GM12875 (cell line): ENCODE data around the gene SEMA5A.
"Not testable (repeated sequence)": the region's sequence is repeated elsewhere in the genome, so short reads cannot be mapped to it uniquely, and the experiment has no call there.

Experiments used
- H3K4me3 ChIP-seq: one replicate; pipeline ENCODE4 v1.5.1; 2011; ENCODE audit warnings: low read depth, low read length, control low read depth
- CTCF ChIP-seq: IDR thresholded peaks from 2 replicates; pipeline ENCODE4 v1.5.1; 2011; ENCODE audit warnings: low read depth, mild to moderate bottlenecking, control low read depth, inconsistent platforms, low read length, moderate library complexity, borderline replicate concordance; ENCODE audit not compliant: insufficient read depth

Gene SEMA5A

GRCh38 chr5:9411142-9411541, 134.7 kb downstream of the SEMA5A start:
- TF ChIP-seq CTCF, result no peak
- H3K4me3 ChIP-seq, result no peak overlapping the region

- no peak for TF ChIP-seq CTCF
These were observed 136.4 kb downstream of the SEMA5A start for GRCh38 chr5:9409413-9409960.

GRCh38 chr5:9408964-9409363, 136.9 kb downstream of the SEMA5A start:
- H3K4me3 ChIP-seq, result no peak overlapping the region
- no peak for TF ChIP-seq CTCF

More at GRCh38 chr5:9409413-9409960, 136.4 kb downstream of the SEMA5A start:
- H3K4me3 ChIP-seq, result no peak overlapping the region

- TF ChIP-seq CTCF, result no peak
- H3K4me3 ChIP-seq, result no peak overlapping the region
These were observed 140.6 kb downstream of the SEMA5A start for GRCh38 chr5:9405196-9405754.

GRCh38 chr5:9401786-9402472, 143.9 kb downstream of the SEMA5A start:
- no peak overlapping the region for H3K4me3 ChIP-seq
- TF ChIP-seq CTCF, result no peak

- not testable (repeated sequence) for H3K4me3 ChIP-seq
These were observed 146.1 kb downstream of the SEMA5A start for GRCh38 chr5:9399783-9400182.

- TF ChIP-seq CTCF, result no peak
These were observed 146.8 kb downstream of the SEMA5A start for GRCh38 chr5:9399094-9399493.

More at GRCh38 chr5:9399094-9399493, 146.8 kb downstream of the SEMA5A start:
- no peak overlapping the region for H3K4me3 ChIP-seq
